Natural killer cell (primary cell): ENCODE results near the gene B3GALNT1. TPM values are rescaled to one million over a fixed set of nuclear protein-coding genes. Genes with fewer than 3 reads are reported as not detected.
A peak's percentile ranks its signal among the peaks of the same experiment; 100 is the strongest.

Experiments used
- ATAC-seq, 3 donors: fragments of 150-1000 bp in 2 of 3; fragments of 200-7000 bp in 1 of 3; cut with Tn5 transposase; 1 replicate in 1 of 3; 2 replicates in 2 of 3; pipeline ENCODE4 v1.10.0; 2021; ENCODE audit warnings: mild to moderate bottlenecking in 2 of 3, moderate library complexity in 2 of 3
- DNase-seq, 2 donors: peaks; one replicate each; pipeline versions ENCODE4 v3.0.0 to v3.0.0-alpha.2; 2013 to 2021; ENCODE audit warnings: mixed read lengths in 1 of 2
- H3K27ac ChIP-seq: one replicate; pipeline ENCODE4 v1.5.1; 2013; ENCODE audit warnings: mild to moderate bottlenecking, low read length
- H3K27me3 ChIP-seq: one replicate; pipeline ENCODE4 v1.6.1; 2013; ENCODE audit warnings: low read length; ENCODE audit not compliant: control insufficient read depth, insufficient read depth
- H3K36me3 ChIP-seq: one replicate; pipeline ENCODE4 v1.6.1; 2013; ENCODE audit warnings: low read length; ENCODE audit not compliant: control insufficient read depth, insufficient read depth
- H3K4me1 ChIP-seq: one replicate; pipeline ENCODE4 v1.6.1; 2013; ENCODE audit warnings: low read length; ENCODE audit not compliant: control insufficient read depth, insufficient read depth
- H3K4me3 ChIP-seq: one replicate; pipeline ENCODE4 v1.5.1; 2013; ENCODE audit warnings: low read length
- H3K9me3 ChIP-seq: one replicate; pipeline ENCODE4 v1.6.1; 2013; ENCODE audit warnings: low read length; ENCODE audit not compliant: control insufficient read depth, insufficient read depth
- H3K27ac Mint-ChIP-seq, 2 donors: one replicate each; pipeline ENCODE4 v1.8.0; 2022; ENCODE audit warnings: mild to moderate bottlenecking in 2 of 2, mixed read lengths in 2 of 2, moderate library complexity in 1 of 2
- H3K27me3 Mint-ChIP-seq, 2 donors: one replicate each; pipeline ENCODE4 v1.8.0; 2022; ENCODE audit warnings: low read depth in 2 of 2, mixed read lengths in 2 of 2
- H3K36me3 Mint-ChIP-seq: one replicate; pipeline ENCODE4 v1.8.0; 2022; ENCODE audit warnings: mixed read lengths
- H3K4me1 Mint-ChIP-seq, 2 donors: one replicate each; pipeline ENCODE4 v1.8.0; 2022; ENCODE audit warnings: mixed read lengths in 2 of 2
- H3K4me3 Mint-ChIP-seq: one replicate; pipeline ENCODE4 v1.8.0; 2022; ENCODE audit warnings: mild to moderate bottlenecking, moderate library complexity, mixed read lengths
- H3K9me3 Mint-ChIP-seq, 2 donors: one replicate each; pipeline ENCODE4 v1.8.0; 2022; ENCODE audit warnings: mixed read lengths in 2 of 2
- CTCF ChIP-seq: fragments of 200-600 bp; IDR thresholded peaks from one replicate; pipeline ENCODE4 v1.8.0; 2022; ENCODE audit warnings: antibody characterized with exemption
- WGBS: methylation state at CpG from one replicate; pipeline ENCODE4 v1.1.7; 2013; ENCODE audit warnings: missing lambda C conversion rate; ENCODE audit not compliant: insufficient coverage; 5-methylcytosine and 5-hydroxymethylcytosine counted together
- intact Hi-C: fragments of 100-400 bp; cut with micrococcal nuclease; formaldehyde crosslinking; loops from one replicate; pipeline ENCODE4 v1.14.2; 2022
- total RNA-seq, 4 donors: library from RNA; stranded (reverse); fragments of 120-200 nt in 1 of 4; gene quantifications; one replicate each; pipeline versions ENCODE4 v1.2.3 to v1.2.4, GENCODE V29; 2013 to 2022

Gene B3GALNT1
- total RNA-seq, 3 donors from 2014 or later (not counting 1 experiment from before 2014, with no cell fraction given): 2.0 to 4.3 (median 2.5) TPM

- Histone ChIP-seq H3K27me3 (no peaks in the 10 kb centered on the region), H3K36me3 (no peaks in the 10 kb centered on the region), H3K27ac (no peak overlapping the region), H3K4me3 (no peak overlapping the region), H3K4me1 (peaks cover 10% of the 10 kb centered on the region), H3K9me3 (no peaks in the 10 kb centered on the region)
- Mint-ChIP-seq H3K27ac (peak overlapping the region; percentile 5 to 10), H3K4me3 (no peak overlapping the region), H3K9me3 (peaks cover 0 to 2% of the 10 kb centered on the region in 2 donors), H3K4me1 (peaks cover 46% of the 10 kb centered on the region in 2 donors), H3K36me3 (no peaks in the 10 kb centered on the region), H3K27me3 (no peaks in the 10 kb centered on the region)
- intact Hi-C loops: no loop called here
- TF ChIP-seq CTCF: no peak
- ATAC-seq (peak in 1 of 3 donors; percentile 40), DNase-seq (no peak)
- 18% methylated on average over 1 of the region's 3 CpGs for WGBS
Measured at GRCh38 chr3:161050935-161051334, 54.2 kb downstream of the B3GALNT1 start.

GRCh38 chr3:161049683-161050248 is 55.4 kb downstream of the B3GALNT1 start:
- Histone ChIP-seq H3K4me3 (no peak overlapping the region), H3K27me3 (no peaks in the 10 kb centered on the region), H3K27ac (no peak overlapping the region), H3K4me1 (peaks cover 1% of the 10 kb centered on the region), H3K9me3 (no peaks in the 10 kb centered on the region), H3K36me3 (no peaks in the 10 kb centered on the region)
- Mint-ChIP-seq H3K4me1 (peaks cover 34 to 38% of the 10 kb centered on the region in 2 donors), H3K27me3 (no peaks in the 10 kb centered on the region), H3K36me3 (no peaks in the 10 kb centered on the region), H3K4me3 (no peak overlapping the region), H3K9me3 (peaks cover 2% of the 10 kb centered on the region in 2 donors), H3K27ac (no peak overlapping the region)
- no peak for TF ChIP-seq CTCF
- 91% methylated on average over 4 of the region's 4 CpGs for WGBS
- no peak for DNase-seq
- intact Hi-C loops: no loop called here
- ATAC-seq: peak in 2 of 3 donors; percentile 46 to 58

- ATAC-seq: no peak
- H3K36me3 Mint-ChIP-seq: no peaks in the 10 kb centered on the region
- H3K27ac Mint-ChIP-seq: no peak overlapping the region
- TF ChIP-seq CTCF: no peak
- intact Hi-C loops: no loop called here
- no peak overlapping the region for H3K4me3 Mint-ChIP-seq
- Histone ChIP-seq H3K4me1 (no peaks in the 10 kb centered on the region), H3K27ac (no peak overlapping the region), H3K27me3 (no peaks in the 10 kb centered on the region), H3K36me3 (no peaks in the 10 kb centered on the region), H3K9me3 (no peaks in the 10 kb centered on the region), H3K4me3 (no peak overlapping the region)
- peaks cover 0 to 10% of the 10 kb centered on the region in 2 donors for H3K4me1 Mint-ChIP-seq
- 86% methylated on average over 5 of the region's 5 CpGs for WGBS
- no peaks in the 10 kb centered on the region for H3K27me3 Mint-ChIP-seq
- peaks cover 2% of the 10 kb centered on the region in 2 donors for H3K9me3 Mint-ChIP-seq
- no peak for DNase-seq
Measured at GRCh38 chr3:161043336-161044035, 61.7 kb downstream of the B3GALNT1 start.
